ENCODE results near the gene PAK1.

Gene PAK1

DNA sequence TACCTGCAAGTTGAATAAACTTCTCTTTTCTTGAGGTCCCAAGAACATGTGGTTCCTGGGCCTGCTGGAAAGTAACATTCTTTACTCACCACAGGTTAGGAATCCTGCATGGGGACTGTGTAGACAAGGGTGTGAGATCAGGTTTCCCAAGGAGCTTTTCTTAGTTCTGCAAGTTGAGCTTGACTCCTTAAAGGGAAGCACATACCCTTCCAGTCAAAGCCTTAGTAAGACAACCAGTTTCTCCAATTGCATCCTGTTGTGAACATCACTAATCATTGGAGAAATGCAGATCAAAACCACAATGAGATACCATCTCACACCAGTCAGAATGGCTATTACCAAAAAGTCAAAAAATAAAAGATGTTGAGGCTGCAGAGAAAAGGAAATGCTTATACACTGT is 48.3 kb upstream of the PAK1 start:
- TF ChIP-seq, protein P1, sequence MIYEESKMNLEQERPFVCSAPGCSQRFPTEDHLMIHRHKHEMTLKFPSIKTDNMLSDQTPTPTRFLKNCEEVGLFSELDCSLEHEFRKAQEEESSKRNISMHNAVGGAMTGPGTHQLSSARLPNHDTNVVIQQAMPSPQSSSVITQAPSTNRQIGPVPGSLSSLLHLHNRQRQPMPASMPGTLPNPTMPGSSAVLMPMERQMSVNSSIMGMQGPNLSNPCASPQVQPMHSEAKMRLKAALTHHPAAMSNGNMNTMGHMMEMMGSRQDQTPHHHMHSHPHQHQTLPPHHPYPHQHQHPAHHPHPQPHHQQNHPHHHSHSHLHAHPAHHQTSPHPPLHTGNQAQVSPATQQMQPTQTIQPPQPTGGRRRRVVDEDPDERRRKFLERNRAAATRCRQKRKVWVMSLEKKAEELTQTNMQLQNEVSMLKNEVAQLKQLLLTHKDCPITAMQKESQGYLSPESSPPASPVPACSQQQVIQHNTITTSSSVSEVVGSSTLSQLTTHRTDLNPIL (CRISPR knock-in tag; IDR thresholded peaks at IDR 0.05; ENCODE audit: low read depth): no peak
- TF ChIP-seq ZNF565 (CRISPR knock-in tag; conservative IDR thresholded peaks at IDR 0.05; ENCODE audit: low read depth) (no peak), PPARA (CRISPR knock-in tag; IDR thresholded peaks at IDR 0.05; ENCODE audit: borderline replicate concordance) (no peak), ARNTL (CRISPR knock-in tag; IDR thresholded peaks at IDR 0.05; ENCODE audit: borderline replicate concordance, low read depth) (no peak), ESRRG (CRISPR knock-in tag; IDR thresholded peaks at IDR 0.05) (no peak), ZC3H10 (CRISPR knock-in tag; IDR thresholded peaks at IDR 0.05) (no peak)
- TF ChIP-seq, protein P2, sequence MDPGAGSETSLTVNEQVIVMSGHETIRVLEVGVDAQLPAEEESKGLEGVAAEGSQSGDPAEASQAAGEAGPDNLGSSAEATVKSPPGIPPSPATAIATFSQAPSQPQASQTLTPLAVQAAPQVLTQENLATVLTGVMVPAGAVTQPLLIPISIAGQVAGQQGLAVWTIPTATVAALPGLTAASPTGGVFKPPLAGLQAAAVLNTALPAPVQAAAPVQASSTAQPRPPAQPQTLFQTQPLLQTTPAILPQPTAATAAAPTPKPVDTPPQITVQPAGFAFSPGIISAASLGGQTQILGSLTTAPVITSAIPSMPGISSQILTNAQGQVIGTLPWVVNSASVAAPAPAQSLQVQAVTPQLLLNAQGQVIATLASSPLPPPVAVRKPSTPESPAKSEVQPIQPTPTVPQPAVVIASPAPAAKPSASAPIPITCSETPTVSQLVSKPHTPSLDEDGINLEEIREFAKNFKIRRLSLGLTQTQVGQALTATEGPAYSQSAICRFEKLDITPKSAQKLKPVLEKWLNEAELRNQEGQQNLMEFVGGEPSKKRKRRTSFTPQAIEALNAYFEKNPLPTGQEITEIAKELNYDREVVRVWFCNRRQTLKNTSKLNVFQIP (CRISPR knock-in tag; IDR thresholded peaks at IDR 0.05; ENCODE audit: borderline replicate concordance, low read depth): no peak
- ATAC-seq: peak; percentile 59

DNA sequence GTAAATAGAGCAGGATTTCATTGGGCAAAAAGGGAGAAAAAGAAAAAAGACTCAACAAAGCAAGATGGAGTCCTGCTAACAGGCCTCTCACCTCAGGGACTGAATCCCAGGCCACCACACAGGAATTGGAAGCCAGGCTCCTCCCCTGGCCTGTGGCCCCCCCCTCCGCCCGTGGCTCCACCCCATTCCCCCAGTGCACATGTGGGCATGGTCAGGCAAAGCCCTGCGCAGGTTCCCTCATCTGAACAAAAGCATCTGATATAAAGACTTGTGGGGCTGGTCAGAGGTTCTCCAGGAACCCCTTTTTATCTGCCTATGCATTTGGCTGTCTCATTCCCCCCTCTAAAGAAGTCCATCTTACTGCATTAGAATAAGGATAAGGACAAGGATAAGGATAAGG is 46.0 kb upstream of the PAK1 start:
- no peak for ATAC-seq
- TF ChIP-seq ARNTL (CRISPR knock-in tag; IDR thresholded peaks at IDR 0.05; ENCODE audit: borderline replicate concordance, low read depth) (no peak), ZFP3 (CRISPR knock-in tag; IDR thresholded peaks at IDR 0.05) (no peak), CSDC2 (CRISPR knock-in tag; IDR thresholded peaks at IDR 0.05) (no peak), RARB (CRISPR knock-in tag; IDR thresholded peaks at IDR 0.05) (no peak), SNAI2 (CRISPR knock-in tag; IDR thresholded peaks at IDR 0.05) (no peak), BACH2 (CRISPR knock-in tag; IDR thresholded peaks at IDR 0.05; ENCODE audit: borderline replicate concordance) (no peak)
- TF ChIP-seq, protein P3, sequence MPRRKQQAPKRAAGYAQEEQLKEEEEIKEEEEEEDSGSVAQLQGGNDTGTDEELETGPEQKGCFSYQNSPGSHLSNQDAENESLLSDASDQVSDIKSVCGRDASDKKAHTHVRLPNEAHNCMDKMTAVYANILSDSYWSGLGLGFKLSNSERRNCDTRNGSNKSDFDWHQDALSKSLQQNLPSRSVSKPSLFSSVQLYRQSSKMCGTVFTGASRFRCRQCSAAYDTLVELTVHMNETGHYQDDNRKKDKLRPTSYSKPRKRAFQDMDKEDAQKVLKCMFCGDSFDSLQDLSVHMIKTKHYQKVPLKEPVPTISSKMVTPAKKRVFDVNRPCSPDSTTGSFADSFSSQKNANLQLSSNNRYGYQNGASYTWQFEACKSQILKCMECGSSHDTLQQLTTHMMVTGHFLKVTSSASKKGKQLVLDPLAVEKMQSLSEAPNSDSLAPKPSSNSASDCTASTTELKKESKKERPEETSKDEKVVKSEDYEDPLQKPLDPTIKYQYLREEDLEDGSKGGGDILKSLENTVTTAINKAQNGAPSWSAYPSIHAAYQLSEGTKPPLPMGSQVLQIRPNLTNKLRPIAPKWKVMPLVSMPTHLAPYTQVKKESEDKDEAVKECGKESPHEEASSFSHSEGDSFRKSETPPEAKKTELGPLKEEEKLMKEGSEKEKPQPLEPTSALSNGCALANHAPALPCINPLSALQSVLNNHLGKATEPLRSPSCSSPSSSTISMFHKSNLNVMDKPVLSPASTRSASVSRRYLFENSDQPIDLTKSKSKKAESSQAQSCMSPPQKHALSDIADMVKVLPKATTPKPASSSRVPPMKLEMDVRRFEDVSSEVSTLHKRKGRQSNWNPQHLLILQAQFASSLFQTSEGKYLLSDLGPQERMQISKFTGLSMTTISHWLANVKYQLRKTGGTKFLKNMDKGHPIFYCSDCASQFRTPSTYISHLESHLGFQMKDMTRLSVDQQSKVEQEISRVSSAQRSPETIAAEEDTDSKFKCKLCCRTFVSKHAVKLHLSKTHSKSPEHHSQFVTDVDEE (CRISPR knock-in tag; IDR thresholded peaks at IDR 0.05): no peak
- TF ChIP-seq, protein P4, sequence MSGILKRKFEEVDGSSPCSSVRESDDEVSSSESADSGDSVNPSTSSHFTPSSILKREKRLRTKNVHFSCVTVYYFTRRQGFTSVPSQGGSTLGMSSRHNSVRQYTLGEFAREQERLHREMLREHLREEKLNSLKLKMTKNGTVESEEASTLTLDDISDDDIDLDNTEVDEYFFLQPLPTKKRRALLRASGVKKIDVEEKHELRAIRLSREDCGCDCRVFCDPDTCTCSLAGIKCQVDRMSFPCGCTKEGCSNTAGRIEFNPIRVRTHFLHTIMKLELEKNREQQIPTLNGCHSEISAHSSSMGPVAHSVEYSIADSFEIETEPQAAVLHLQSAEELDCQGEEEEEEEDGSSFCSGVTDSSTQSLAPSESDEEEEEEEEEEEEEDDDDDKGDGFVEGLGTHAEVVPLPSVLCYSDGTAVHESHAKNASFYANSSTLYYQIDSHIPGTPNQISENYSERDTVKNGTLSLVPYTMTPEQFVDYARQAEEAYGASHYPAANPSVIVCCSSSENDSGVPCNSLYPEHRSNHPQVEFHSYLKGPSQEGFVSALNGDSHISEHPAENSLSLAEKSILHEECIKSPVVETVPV (CRISPR knock-in tag; IDR thresholded peaks at IDR 0.05): no peak
- TF ChIP-seq, protein P5, sequence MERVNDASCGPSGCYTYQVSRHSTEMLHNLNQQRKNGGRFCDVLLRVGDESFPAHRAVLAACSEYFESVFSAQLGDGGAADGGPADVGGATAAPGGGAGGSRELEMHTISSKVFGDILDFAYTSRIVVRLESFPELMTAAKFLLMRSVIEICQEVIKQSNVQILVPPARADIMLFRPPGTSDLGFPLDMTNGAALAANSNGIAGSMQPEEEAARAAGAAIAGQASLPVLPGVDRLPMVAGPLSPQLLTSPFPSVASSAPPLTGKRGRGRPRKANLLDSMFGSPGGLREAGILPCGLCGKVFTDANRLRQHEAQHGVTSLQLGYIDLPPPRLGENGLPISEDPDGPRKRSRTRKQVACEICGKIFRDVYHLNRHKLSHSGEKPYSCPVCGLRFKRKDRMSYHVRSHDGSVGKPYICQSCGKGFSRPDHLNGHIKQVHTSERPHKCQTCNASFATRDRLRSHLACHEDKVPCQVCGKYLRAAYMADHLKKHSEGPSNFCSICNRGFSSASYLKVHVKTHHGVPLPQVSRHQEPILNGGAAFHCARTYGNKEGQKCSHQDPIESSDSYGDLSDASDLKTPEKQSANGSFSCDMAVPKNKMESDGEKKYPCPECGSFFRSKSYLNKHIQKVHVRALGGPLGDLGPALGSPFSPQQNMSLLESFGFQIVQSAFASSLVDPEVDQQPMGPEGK (CRISPR knock-in tag; IDR thresholded peaks at IDR 0.05; ENCODE audit: borderline replicate concordance): no peak

DNA sequence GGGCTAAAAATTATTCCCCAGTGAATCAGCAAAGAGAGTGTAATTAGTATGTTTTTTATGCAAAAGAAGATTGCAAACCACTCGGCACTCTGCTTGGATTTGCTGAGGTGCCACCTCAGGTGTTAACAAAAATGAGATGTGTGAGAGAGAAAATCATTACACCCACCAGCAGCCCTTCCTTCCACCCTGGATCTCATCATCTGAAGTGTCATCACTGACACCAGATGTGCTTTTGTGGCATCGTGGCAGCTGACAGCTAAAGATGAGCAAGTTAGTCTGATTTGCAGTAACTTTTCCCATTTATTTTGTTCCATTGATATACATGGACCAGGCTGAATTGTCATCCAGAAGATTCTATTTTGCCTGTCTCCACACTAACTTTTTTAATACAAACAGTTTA is 44.6 kb upstream of the PAK1 start:
- ATAC-seq: no peak
- TF ChIP-seq ZC3H10 (CRISPR knock-in tag; IDR thresholded peaks at IDR 0.05): no peak
- no peak for TF ChIP-seq ESRRG (CRISPR knock-in tag; IDR thresholded peaks at IDR 0.05)
- TF ChIP-seq, protein P2 (CRISPR knock-in tag; IDR thresholded peaks at IDR 0.05; ENCODE audit: borderline replicate concordance, low read depth): no peak
- no peak for TF ChIP-seq ISL1 (CRISPR knock-in tag; IDR thresholded peaks at IDR 0.05)
- TF ChIP-seq TCF4 (CRISPR knock-in tag; IDR thresholded peaks at IDR 0.05; ENCODE audit: borderline replicate concordance): no peak
- TF ChIP-seq ZFP3 (CRISPR knock-in tag; IDR thresholded peaks at IDR 0.05): no peak
- no peak for TF ChIP-seq ZNF8 (CRISPR knock-in tag; IDR thresholded peaks at IDR 0.05)
- TF ChIP-seq OSR1 (CRISPR knock-in tag; IDR thresholded peaks at IDR 0.05): no peak
- TF ChIP-seq ZNF565 (CRISPR knock-in tag; conservative IDR thresholded peaks at IDR 0.05; ENCODE audit: low read depth): no peak
- TF ChIP-seq, protein P1 (CRISPR knock-in tag; IDR thresholded peaks at IDR 0.05; ENCODE audit: low read depth): no peak
- no peak for TF ChIP-seq SNAI2 (CRISPR knock-in tag; IDR thresholded peaks at IDR 0.05)
- TF ChIP-seq, protein P3 (CRISPR knock-in tag; IDR thresholded peaks at IDR 0.05): no peak
- TF ChIP-seq, protein P4 (CRISPR knock-in tag; IDR thresholded peaks at IDR 0.05): no peak
- TF ChIP-seq GLIS3 (CRISPR knock-in tag; IDR thresholded peaks at IDR 0.05): no peak

All from SK-N-SH treated with all-trans-retinoic acid at 6 μM for 48 hours (cell line).